ENCODE measurements around the gene CCL20. TPM values are rescaled to one million over a fixed set of nuclear protein-coding genes. Genes with fewer than 3 reads are reported as not detected.

Gene CCL20
- polyA plus RNA-seq, 1 of the 3 experiments (the other 2 are of a cell fraction): 0.12 TPM

DNA sequence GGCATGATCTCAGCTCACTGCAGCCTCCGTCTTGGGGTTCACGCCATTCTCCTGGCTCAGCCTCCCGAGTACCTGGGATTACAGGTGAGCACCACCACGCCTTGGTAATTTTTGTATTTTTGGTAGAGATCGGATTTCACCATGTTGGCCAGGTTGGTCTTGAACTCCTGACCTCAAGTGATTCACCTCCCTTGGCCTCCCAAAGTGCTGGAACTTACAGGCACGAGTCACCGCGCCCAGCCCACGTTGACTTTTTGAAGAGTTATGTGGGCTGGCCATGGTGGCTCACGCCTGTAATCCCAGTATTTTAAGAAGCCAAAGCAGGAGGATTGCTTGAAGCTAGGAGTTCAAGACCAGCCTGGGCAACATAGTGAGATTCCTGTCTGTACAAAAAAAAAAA, 20.8 kb downstream of the CCL20 start:
- no peak overlapping the region for H3K9ac ChIP-seq
- TF ChIP-seq POLR2AphosphoS5 (IDR thresholded peaks at IDR 0.05; ENCODE audit: low read depth, low read length) (no peak), GABPA (IDR thresholded peaks at IDR 0.05; ENCODE audit: low read depth) (no peak), RXRA (IDR thresholded peaks at IDR 0.05; ENCODE audit: borderline replicate concordance, low read depth) (no peak), RCOR1 (IDR thresholded peaks at IDR 0.05; ENCODE audit: low read length) (no peak), MEF2A (IDR thresholded peaks at IDR 0.05; ENCODE audit: borderline replicate concordance, low read depth) (no peak), FOXJ3 (CRISPR knock-in tag; IDR thresholded peaks at IDR 0.05) (no peak), TEAD4 (IDR thresholded peaks at IDR 0.05; ENCODE audit: borderline replicate concordance, insufficient read depth) (no peak), TCF12 (IDR thresholded peaks at IDR 0.05) (no peak), RFX5 (IDR thresholded peaks at IDR 0.05; ENCODE audit: low read length) (no peak), GATA2 (CRISPR knock-in tag; IDR thresholded peaks at IDR 0.05) (no peak), YY1 (IDR thresholded peaks at IDR 0.05; ENCODE audit: low read depth) (no peak), MAX (IDR thresholded peaks at IDR 0.05; ENCODE audit: low read depth) (no peak), NRF1 (IDR thresholded peaks at IDR 0.05; ENCODE audit: low read depth, low read length) (no peak), MXI1 (IDR thresholded peaks at IDR 0.05; ENCODE audit: low read depth, low read length) (no peak)
- TF ChIP-seq, protein P1, sequence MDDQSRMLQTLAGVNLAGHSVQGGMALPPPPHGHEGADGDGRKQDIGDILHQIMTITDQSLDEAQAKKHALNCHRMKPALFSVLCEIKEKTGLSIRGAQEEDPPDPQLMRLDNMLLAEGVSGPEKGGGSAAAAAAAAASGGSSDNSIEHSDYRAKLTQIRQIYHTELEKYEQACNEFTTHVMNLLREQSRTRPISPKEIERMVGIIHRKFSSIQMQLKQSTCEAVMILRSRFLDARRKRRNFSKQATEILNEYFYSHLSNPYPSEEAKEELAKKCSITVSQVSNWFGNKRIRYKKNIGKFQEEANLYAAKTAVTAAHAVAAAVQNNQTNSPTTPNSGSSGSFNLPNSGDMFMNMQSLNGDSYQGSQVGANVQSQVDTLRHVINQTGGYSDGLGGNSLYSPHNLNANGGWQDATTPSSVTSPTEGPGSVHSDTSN (IDR thresholded peaks at IDR 0.05): no peak
- TF ChIP-seq, protein P2, sequence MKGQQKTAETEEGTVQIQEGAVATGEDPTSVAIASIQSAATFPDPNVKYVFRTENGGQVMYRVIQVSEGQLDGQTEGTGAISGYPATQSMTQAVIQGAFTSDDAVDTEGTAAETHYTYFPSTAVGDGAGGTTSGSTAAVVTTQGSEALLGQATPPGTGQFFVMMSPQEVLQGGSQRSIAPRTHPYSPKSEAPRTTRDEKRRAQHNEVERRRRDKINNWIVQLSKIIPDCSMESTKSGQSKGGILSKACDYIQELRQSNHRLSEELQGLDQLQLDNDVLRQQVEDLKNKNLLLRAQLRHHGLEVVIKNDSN (IDR thresholded peaks at IDR 0.05; ENCODE audit: borderline replicate concordance, low read depth): no peak
- TF ChIP-seq, protein P3, sequence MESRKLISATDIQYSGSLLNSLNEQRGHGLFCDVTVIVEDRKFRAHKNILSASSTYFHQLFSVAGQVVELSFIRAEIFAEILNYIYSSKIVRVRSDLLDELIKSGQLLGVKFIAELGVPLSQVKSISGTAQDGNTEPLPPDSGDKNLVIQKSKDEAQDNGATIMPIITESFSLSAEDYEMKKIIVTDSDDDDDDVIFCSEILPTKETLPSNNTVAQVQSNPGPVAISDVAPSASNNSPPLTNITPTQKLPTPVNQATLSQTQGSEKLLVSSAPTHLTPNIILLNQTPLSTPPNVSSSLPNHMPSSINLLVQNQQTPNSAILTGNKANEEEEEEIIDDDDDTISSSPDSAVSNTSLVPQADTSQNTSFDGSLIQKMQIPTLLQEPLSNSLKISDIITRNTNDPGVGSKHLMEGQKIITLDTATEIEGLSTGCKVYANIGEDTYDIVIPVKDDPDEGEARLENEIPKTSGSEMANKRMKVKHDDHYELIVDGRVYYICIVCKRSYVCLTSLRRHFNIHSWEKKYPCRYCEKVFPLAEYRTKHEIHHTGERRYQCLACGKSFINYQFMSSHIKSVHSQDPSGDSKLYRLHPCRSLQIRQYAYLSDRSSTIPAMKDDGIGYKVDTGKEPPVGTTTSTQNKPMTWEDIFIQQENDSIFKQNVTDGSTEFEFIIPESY (IDR thresholded peaks at IDR 0.05; ENCODE audit: borderline replicate concordance, low read depth): no peak
- TF ChIP-seq, protein P4, sequence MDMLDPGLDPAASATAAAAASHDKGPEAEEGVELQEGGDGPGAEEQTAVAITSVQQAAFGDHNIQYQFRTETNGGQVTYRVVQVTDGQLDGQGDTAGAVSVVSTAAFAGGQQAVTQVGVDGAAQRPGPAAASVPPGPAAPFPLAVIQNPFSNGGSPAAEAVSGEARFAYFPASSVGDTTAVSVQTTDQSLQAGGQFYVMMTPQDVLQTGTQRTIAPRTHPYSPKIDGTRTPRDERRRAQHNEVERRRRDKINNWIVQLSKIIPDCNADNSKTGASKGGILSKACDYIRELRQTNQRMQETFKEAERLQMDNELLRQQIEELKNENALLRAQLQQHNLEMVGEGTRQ (IDR thresholded peaks at IDR 0.05; ENCODE audit: borderline replicate concordance, low read depth, low read length): no peak
- TF ChIP-seq, protein P5, sequence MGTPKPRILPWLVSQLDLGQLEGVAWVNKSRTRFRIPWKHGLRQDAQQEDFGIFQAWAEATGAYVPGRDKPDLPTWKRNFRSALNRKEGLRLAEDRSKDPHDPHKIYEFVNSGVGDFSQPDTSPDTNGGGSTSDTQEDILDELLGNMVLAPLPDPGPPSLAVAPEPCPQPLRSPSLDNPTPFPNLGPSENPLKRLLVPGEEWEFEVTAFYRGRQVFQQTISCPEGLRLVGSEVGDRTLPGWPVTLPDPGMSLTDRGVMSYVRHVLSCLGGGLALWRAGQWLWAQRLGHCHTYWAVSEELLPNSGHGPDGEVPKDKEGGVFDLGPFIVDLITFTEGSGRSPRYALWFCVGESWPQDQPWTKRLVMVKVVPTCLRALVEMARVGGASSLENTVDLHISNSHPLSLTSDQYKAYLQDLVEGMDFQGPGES (IDR thresholded peaks at IDR 0.05; ENCODE audit: low read depth, low read length): no peak
- no peak overlapping the region for H2AFZ ChIP-seq (ENCODE audit: low read depth)
- no peaks in the 10 kb centered on the region for H3F3A ChIP-seq (replicated peaks; ENCODE audit: insufficient read depth)
- ChIA-PET POLR2A (no interaction called here), CTCF (no interaction called here)
- H3K27ac ChIP-seq (ENCODE audit: low read depth in 2 of 2, low read length in 1 of 2): no peak overlapping the region
- no peaks in the 10 kb centered on the region for H4K20me1 ChIP-seq (ENCODE audit: insufficient read depth)
- WGBS (ENCODE audit: low lambda C conversion rate): 64% methylated on average over 10 of the region's 10 CpGs
- H3K79me2 ChIP-seq (ENCODE audit: insufficient read depth): no peaks in the 10 kb centered on the region
- H3K9me2 ChIP-seq: no peaks in the 10 kb centered on the region
- no peaks in the 10 kb centered on the region for H3K4me1 ChIP-seq (ENCODE audit: control insufficient read depth in 1 of 2, insufficient read depth in 2 of 2, low read depth in 1 of 2, low read length in 1 of 2)
- H3K27me3 ChIP-seq (ENCODE audit: insufficient read depth): no peaks in the 10 kb centered on the region
- no peak overlapping the region for H3K4me3 ChIP-seq (ENCODE audit: low read depth in 2 of 2, low read length in 1 of 2)
- DNase-seq: no peak
- H3K9me3 ChIP-seq: no peaks in the 10 kb centered on the region
- H3K36me3 ChIP-seq (replicated peaks in 1 of 2; ENCODE audit: control insufficient read depth in 1 of 2, insufficient read depth in 2 of 2, low read length in 1 of 2): no peaks in the 10 kb centered on the region
- H3K4me2 ChIP-seq: no peak overlapping the region

Measured in SK-N-SH (cell line).